Endothelial cell of umbilical vein (primary cell): ENCODE results near the gene VIL1. TPM values are rescaled to one million over a fixed set of nuclear protein-coding genes. Genes with fewer than 3 reads are reported as not detected.
A peak's percentile ranks its signal among the peaks of the same experiment; 100 is the strongest.

Source experiments
- BruUV-seq: library from RNA; stranded (reverse); fragments of 400-500 nt; replicated peaks from 2 replicates; lab custom pipeline; 2021; lab: Mats Ljungman, UMichigan
- CTCF ChIA-PET: fragments of 300-600, 350-600 bp; sonication (Branson Sonifier 250); formaldehyde crosslinking; loops from one replicate; lab custom pipeline; 2021; ENCODE audit warnings: antibody characterized with exemption, inconsistent platforms; lab: Charles Lee
- POLR2A ChIA-PET: fragments of 300-600, 350-600 bp; sonication (Branson Sonifier 250); formaldehyde crosslinking; loops from one replicate; lab custom pipeline; 2021; ENCODE audit warnings: antibody characterized with exemption, inconsistent platforms; lab: Charles Lee
- DNase-seq: peaks from one replicate; pipeline ENCODE4 v3.0.0-alpha.2; 2011; ENCODE audit warnings: low read depth, low spot score
- FAIRE-seq: peaks from 2 replicates; lab custom pipeline; 2011; peaks lifted over from hg19 to GRCh38; lab: Jason Lieb, UNC
- H2AFZ ChIP-seq: 2 replicates; pipeline ENCODE4 v1.6.0; 2012; ENCODE audit warnings: low read depth, low read length, control low read depth, inconsistent platforms
- H3K27ac ChIP-seq: 2 replicates; pipeline ENCODE4 v1.5.1; 2011; ENCODE audit warnings: low read depth, mild to moderate bottlenecking, control low read depth, low read length, moderate library complexity; ENCODE audit not compliant: insufficient read depth
- H3K27me3 ChIP-seq, 2 experiments: 2 replicates each; pipeline versions ENCODE4 v1.6.0 to v1.6.1; 2011; ENCODE audit warnings: low read length in 2 of 2, mixed read lengths in 1 of 2; ENCODE audit not compliant: control insufficient read depth in 2 of 2, insufficient read depth in 2 of 2
- H3K36me3 ChIP-seq, 2 experiments: 2 replicates in 1 of 2; 3 replicates in 1 of 2; pipeline ENCODE4 v1.5.1; 2011; ENCODE audit warnings: low read length in 2 of 2, mild to moderate bottlenecking in 1 of 2, moderate library complexity in 1 of 2; ENCODE audit not compliant: control insufficient read depth in 2 of 2, insufficient read depth in 2 of 2; ENCODE audit errors: extremely low read depth in 1 of 2
- H3K4me1 ChIP-seq: 3 replicates; pipeline ENCODE4 v1.5.1; 2011; ENCODE audit warnings: mild to moderate bottlenecking, low read length; ENCODE audit not compliant: control insufficient read depth, insufficient read depth; ENCODE audit errors: extremely low read depth
- H3K4me2 ChIP-seq: 2 replicates; pipeline ENCODE4 v1.6.1; 2011; ENCODE audit warnings: low read length, control low read depth, mixed read lengths; ENCODE audit not compliant: insufficient read depth
- H3K4me3 ChIP-seq, 3 experiments: fragments of 200-600 bp in 1 of 3; sonication (generic), shearing (Covaris generic) in 1 of 3; replicated peaks in 1 of 3; 2 replicates each; pipeline ENCODE4 v1.5.1; 2011 to 2016; ENCODE audit warnings: control low read depth in 3 of 3, low read length in 3 of 3, mild to moderate bottlenecking in 2 of 3, inconsistent platforms in 1 of 3, low read depth in 1 of 3, moderate library complexity in 1 of 3; ENCODE audit not compliant: insufficient read depth in 1 of 3
- H3K79me2 ChIP-seq: 2 replicates; pipeline ENCODE4 v1.6.0; 2012; ENCODE audit warnings: low read length, inconsistent platforms; ENCODE audit not compliant: control insufficient read depth, insufficient read depth
- H3K9ac ChIP-seq: replicated peaks from 2 replicates; pipeline ENCODE3; 2011; ENCODE audit warnings: low read length, control low read depth; ENCODE audit not compliant: insufficient read depth; ENCODE audit errors: extremely low read depth
- H3K9me1 ChIP-seq: replicated peaks from 3 replicates; pipeline ENCODE4 v1.6.0; 2011; ENCODE audit warnings: mild to moderate bottlenecking, low read length; ENCODE audit not compliant: control insufficient read depth, insufficient read depth; ENCODE audit errors: extremely low read depth
- H3K9me3 ChIP-seq: replicated peaks from 2 replicates; pipeline ENCODE4 v1.5.1; 2012; ENCODE audit warnings: low read length, inconsistent platforms; ENCODE audit not compliant: control insufficient read depth, insufficient read depth
- H4K20me1 ChIP-seq: replicated peaks from 2 replicates; pipeline ENCODE3; 2011; ENCODE audit warnings: mild to moderate bottlenecking, low read length; ENCODE audit not compliant: control insufficient read depth, insufficient read depth; ENCODE audit errors: extremely low read depth
- CTCF ChIP-seq, 2 donors: IDR thresholded peaks; 1 replicate in 1 of 2; 2 replicates in 1 of 2; pipeline ENCODE4 v1.5.1; 2011; ENCODE audit warnings: low read length in 2 of 2, mild to moderate bottlenecking in 2 of 2, moderate library complexity in 2 of 2, control low read depth in 1 of 2, inconsistent platforms in 1 of 2, low read depth in 1 of 2; ENCODE audit not compliant: insufficient read depth in 1 of 2; ENCODE audit errors: extremely low read depth in 1 of 2
- EZH2 ChIP-seq: IDR thresholded peaks from 2 replicates; pipeline ENCODE4 v1.6.1; 2012; ENCODE audit warnings: borderline replicate concordance, low read depth, mild to moderate bottlenecking, moderate library complexity, low read length, inconsistent platforms; ENCODE audit not compliant: severe bottlenecking
- FOS ChIP-seq: IDR thresholded peaks from 2 replicates; pipeline ENCODE4 v1.6.1; 2011; ENCODE audit warnings: mild to moderate bottlenecking, low read length, moderate library complexity, borderline replicate concordance; ENCODE audit not compliant: insufficient read depth
- GATA2 ChIP-seq: IDR thresholded peaks from 2 replicates; pipeline ENCODE4 v1.7.0; 2011; ENCODE audit warnings: low read depth, mild to moderate bottlenecking, moderate library complexity, mixed read lengths, low read length; ENCODE audit not compliant: insufficient read length, insufficient read depth
- JUN ChIP-seq: IDR thresholded peaks from 2 replicates; pipeline ENCODE4 v1.6.1; 2011; ENCODE audit warnings: borderline replicate concordance, low read depth; ENCODE audit not compliant: insufficient read length, insufficient read depth
- MAX ChIP-seq: IDR thresholded peaks from 2 replicates; pipeline ENCODE4 v1.6.1; 2011; ENCODE audit not compliant: insufficient read depth, insufficient read length
- MYC ChIP-seq: IDR thresholded peaks from one replicate; pipeline ENCODE4 v1.6.1; 2011; ENCODE audit warnings: mild to moderate bottlenecking, low read depth, low read length
- POLR2A ChIP-seq: IDR thresholded peaks from 2 replicates; pipeline ENCODE4 v1.6.1; 2012; ENCODE audit warnings: low read depth, mild to moderate bottlenecking, control low read depth, low read length
- POLR2AphosphoS5 ChIP-seq: IDR thresholded peaks from 2 replicates; pipeline ENCODE4 v1.6.1; 2012; ENCODE audit warnings: low read depth, mild to moderate bottlenecking, control low read depth, low read length, moderate library complexity; ENCODE audit not compliant: insufficient read depth
- dilution Hi-C: fragments of 300-500 bp; cut with MboI; formaldehyde crosslinking; loops from one replicate; pipeline ENCODE4 v1.15.0; 2019; ENCODE audit warnings: low sequenced_read_pairs; ENCODE audit not compliant: extremely low pct_ligation_motif_present
- intact Hi-C: fragments of 100-400 bp; cut with micrococcal nuclease; formaldehyde crosslinking; loops from one replicate; pipeline ENCODE4 v1.10.0; 2022
- polyA plus RNA-seq, 4 experiments: library from polyadenylated mRNA; depleted of rRNA in 3 of 4; stranded (reverse) in 3 of 4; unstranded in 1 of 4; fragments of >200 nt; gene quantifications; 2 replicates each; pipeline versions ENCODE4 v1.2.1 to v1.2.3, GENCODE V29; 2011 to 2012; ENCODE audit warnings: missing spikeins in 1 of 4
- total RNA-seq: library from RNA; stranded (reverse); gene quantifications from 2 replicates; pipeline ENCODE4 v1.2.3, GENCODE V29; 2021

Gene VIL1
- total and polyA plus RNA-seq, 2 donors (not counting 3 experiments of a cell fraction or from before 2014, with no cell fraction given): not detected

GRCh38 chr2:218447072-218447471 is 28.1 kb downstream of the VIL1 start:
- dilution Hi-C loops (no loop called here), intact Hi-C loops (no loop called here)
- ChIA-PET CTCF (interaction anchor here (4.1 kb wide), 1 partner anchor 19 kb away, joined by 14 read pairs; no protein-coding TSS in a partner anchor), POLR2A (no interaction called here)
- TF ChIP-seq FOS (no peak), CTCF (IDR thresholded peaks at IDR 0.05; ENCODE audit: extremely low read depth in 1 of 2, insufficient read depth in 1 of 2, low read depth in 1 of 2, low read length in 2 of 2) (no peak), JUN (no peak), EZH2 (no peak)
- no peaks in the 10 kb centered on the region for H3K79me2 ChIP-seq
- H3K4me2 ChIP-seq: no peak overlapping the region
- no peak overlapping the region for H3K4me3 ChIP-seq
- no peak overlapping the region for H2AFZ ChIP-seq
- no TSS peak for BruUV-seq
- FAIRE-seq: no peak
- peaks cover 16% of the 10 kb centered on the region for H3K4me1 ChIP-seq
- H3K27ac ChIP-seq: no peak overlapping the region
- no peak for DNase-seq
- H3K9me3 ChIP-seq: no peaks in the 10 kb centered on the region
- no peaks in the 10 kb centered on the region for H4K20me1 ChIP-seq
- no peaks in the 10 kb centered on the region for H3K9me1 ChIP-seq
- no peak overlapping the region for H3K9ac ChIP-seq
- H3K27me3 ChIP-seq: no peaks in the 10 kb centered on the region
- no peaks in the 10 kb centered on the region for H3K36me3 ChIP-seq

- peaks cover 20% of the 10 kb centered on the region for H3K4me1 ChIP-seq
- H3K9ac ChIP-seq: no peak overlapping the region
- no peaks in the 10 kb centered on the region for H3K79me2 ChIP-seq
- intact Hi-C loops: no loop called here
- dilution Hi-C loops: no loop called here
- no peaks in the 10 kb centered on the region for H3K9me1 ChIP-seq
- ChIA-PET CTCF (interaction anchor here (1.6 to 4.1 kb wide), 2 partner anchors 17 to 23 kb away, joined by 4 to 14 read pairs; no protein-coding TSS in a partner anchor), POLR2A (no interaction called here)
- TF ChIP-seq EZH2: no peak
- peak; percentile 82 for TF ChIP-seq JUN
- TF ChIP-seq POLR2AphosphoS5: peak; percentile 57
- TF ChIP-seq POLR2A: no peak
- TF ChIP-seq CTCF (IDR thresholded peaks at IDR 0.05; ENCODE audit: extremely low read depth in 1 of 2, insufficient read depth in 1 of 2, low read depth in 1 of 2, low read length in 2 of 2): no peak
- no peak for TF ChIP-seq MAX
- peak; percentile 12 for TF ChIP-seq GATA2
- TF ChIP-seq FOS: peak; percentile 89
- TF ChIP-seq MYC: no peak
- peak; percentile 56 for DNase-seq
- peak overlapping the region; percentile 44 for H3K4me2 ChIP-seq
- no peaks in the 10 kb centered on the region for H4K20me1 ChIP-seq
- BruUV-seq: no TSS peak
- H2AFZ ChIP-seq: no peak overlapping the region
- no peaks in the 10 kb centered on the region for H3K9me3 ChIP-seq
- peak; percentile 44 for FAIRE-seq
- H3K4me3 ChIP-seq: no peak overlapping the region
- no peaks in the 10 kb centered on the region for H3K36me3 ChIP-seq
- no peaks in the 10 kb centered on the region for H3K27me3 ChIP-seq
- no peak overlapping the region for H3K27ac ChIP-seq
These were observed 30.0 kb downstream of the VIL1 start for GRCh38 chr2:218448934-218449333.
